ENCODE measurements around the gene SLC30A1.
"Not testable (repeated sequence)": the region's sequence is repeated elsewhere in the genome, so short reads cannot be mapped to it uniquely, and the experiment has no call there.

SLC30A1 gene
- total RNA-seq = 101 to 341 (median 202) reads per million in 18 experiments

- DNase-seq = peak; percentile 100
Observed at GRCh38 chr1:211578640-211579439, at the start of gene SLC30A1. TSS of gene SLC30A1 (minus strand) at chr1:211579161. CDS start at chr1:211578612, 549 bp downstream.

DNA sequence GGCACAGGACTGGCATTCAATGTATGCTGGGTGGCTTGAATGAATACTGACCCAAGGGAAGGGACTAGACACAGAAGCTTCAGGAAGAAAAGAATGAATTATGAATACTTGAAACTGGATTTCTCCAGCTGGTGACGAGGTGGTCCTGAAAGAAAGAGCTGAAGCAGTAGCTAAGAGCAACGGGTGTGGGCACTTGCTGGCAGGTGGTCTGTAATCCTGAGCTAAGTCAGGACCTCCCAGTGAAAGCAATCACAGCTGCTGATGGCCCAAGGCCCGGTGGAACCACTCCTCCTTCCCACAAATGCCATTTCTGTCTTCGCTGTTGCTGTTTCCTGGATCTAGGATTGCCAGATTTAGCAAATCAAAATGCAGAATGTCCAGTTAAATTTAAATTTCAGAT, 49.5 kb upstream of the SLC30A1 start:
- DNase-seq = no peak

- no peak for DNase-seq
Observed at GRCh38 chr1:211627259-211627658, 48.3 kb upstream of the SLC30A1 start.

DNA sequence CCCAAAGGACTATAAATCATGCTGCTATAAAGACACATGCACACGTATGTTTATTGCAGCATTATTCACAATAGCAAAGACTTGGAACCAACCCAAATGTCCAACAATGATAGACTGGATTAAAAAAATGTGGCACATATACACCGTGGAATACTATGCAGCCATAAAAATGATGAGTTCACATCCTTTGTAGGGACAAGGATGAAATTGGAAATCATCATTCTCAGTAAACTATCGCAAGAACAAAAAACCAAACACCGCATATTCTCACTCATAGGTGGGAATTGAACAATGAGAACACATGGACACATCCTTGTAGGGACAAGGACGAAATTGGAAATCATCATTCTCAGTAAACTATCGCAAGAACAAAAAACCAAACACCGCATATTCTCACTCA, 46.9 kb upstream of the SLC30A1 start:
- DNase-seq = not testable (repeated sequence)

GRCh38 chr1:211625040-211625439, 46.1 kb upstream of the SLC30A1 start:
- DNase-seq = peak; percentile 66 to 82

GRCh38 chr1:211623515-211623914, 44.6 kb upstream of the SLC30A1 start:
- no peak for DNase-seq

- no peak for DNase-seq
Observed at GRCh38 chr1:211621447-211622198, 42.7 kb upstream of the SLC30A1 start.

DNA sequence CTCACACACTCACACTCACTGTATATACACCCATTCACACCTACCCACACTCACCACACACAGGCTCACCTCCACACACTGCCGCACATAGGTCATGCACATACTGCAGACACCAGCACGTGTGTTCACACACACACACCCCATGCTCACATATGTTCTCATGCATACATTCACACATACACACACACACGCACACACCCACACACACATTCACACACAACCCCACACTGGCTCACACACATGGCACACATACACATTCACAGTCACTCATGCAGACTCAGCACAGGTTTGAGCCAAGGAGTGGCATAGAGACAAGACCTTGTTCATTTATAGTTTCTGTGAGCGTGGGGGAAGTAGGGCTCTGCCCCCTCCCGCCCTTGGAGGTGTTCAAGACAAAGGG, 41.1 kb upstream of the SLC30A1 start:
- DNase-seq = no peak

GRCh38 chr1:211619033-211619996, 40.4 kb upstream of the SLC30A1 start:
- peak in 1 of 2 donors; percentile 30 for DNase-seq

GRCh38 chr1:211616965-211617297, 38.0 kb upstream of the SLC30A1 start:
- DNase-seq = no peak

- DNase-seq = no peak
Observed at GRCh38 chr1:211616231-211616964, 37.4 kb upstream of the SLC30A1 start.

- no peak for DNase-seq
Observed at GRCh38 chr1:211614615-211615014, 35.7 kb upstream of the SLC30A1 start.

DNA sequence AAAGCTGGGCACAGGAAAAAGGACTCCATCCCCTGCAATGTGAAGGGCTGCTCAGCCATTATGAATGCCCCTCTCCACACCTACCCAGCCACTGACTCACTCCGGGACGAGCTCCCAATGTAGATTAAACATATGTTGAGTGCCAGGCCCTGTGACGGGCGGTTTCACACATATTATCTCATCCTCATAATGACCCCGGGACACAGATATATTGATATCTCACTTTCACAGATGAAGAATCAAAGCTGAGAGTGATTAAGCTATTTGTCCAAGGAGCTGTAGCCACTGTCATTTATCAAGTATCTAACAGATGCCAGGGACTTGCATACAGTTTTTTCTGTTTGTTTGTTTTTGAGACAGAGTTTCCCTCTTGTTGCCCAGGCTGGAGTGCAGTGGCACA, 35.0 kb upstream of the SLC30A1 start:
- DNase-seq = no peak

DNA sequence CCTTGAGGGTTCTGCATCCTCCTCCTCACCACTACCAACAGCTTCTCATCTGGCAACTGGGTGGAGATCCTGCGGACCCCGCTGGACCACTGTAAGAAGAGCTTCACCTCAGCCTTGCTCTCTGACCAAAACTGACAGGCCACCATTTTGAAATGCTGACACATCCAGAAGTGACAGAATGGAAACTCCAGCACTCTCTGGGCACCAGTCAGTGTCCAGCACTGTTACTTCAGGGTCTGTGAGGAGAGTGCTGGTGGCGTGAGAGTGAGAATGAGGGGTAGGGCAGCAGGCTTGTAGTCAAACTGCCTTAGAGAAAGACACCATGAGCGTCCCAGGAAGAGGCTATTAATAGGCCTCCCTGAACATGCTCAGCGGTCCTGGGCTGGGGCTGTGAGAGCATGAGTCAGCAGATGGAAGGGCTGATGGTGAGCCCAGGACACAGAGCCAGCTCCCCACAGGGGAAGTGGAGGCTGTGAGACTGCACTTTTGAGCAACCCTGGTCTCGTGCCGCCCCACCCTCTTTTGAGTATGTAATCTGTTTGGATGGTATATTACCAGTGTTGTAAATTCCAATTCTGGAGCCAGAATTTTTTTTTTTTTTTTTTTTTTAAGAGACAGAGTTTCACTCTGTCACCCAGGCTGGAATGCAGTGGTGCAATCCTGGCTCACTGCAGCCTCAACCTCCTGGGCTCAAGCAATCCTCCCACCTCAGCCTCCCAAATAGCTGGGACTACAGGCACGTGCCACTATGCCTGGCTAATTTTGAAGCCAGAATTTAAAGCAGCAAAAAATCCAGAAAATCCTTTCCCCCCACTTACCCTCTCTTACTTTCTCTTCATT, 34.4 kb upstream of the SLC30A1 start:
- DNase-seq = peak; percentile 96 to 98

DNA sequence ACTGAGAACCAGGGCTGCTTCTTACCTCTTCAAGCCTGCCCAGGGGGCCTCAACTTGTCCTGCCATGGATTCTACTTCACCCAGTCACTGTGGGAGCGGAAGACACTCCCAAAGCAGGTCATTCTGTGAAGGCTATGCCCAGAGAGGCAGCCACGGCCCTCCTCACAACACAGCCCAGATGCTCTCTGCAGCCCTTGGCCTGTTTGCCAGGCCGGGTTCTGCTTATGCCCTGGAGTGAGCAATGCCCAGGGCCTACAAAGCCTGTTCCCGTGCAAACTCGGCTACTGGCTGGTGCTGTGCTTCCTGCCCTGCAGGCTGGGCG, 33.8 kb upstream of the SLC30A1 start:
- peak in 1 of 2 donors; percentile 7 for DNase-seq

DNA sequence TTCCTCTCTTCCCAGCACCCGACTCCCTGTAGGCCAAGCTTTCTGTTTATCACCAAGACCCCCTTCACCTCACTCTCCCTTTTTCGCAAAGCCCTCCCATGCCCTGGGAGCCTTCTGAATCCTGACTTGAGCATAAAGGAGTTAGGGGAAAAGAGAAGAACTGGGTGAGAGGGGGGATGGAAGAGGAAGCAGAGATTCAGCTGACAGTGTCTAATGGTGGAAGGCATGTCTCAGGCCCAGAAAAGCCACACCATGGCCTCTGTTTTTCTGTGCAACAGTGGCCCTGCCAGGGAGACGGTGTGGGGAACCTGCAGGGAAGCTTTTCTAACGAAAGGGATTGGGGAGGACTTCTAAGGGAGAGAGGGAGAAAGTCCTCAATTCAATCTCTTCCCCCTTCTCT, 32.9 kb upstream of the SLC30A1 start:
- peak in 1 of 2 donors; percentile 30 for DNase-seq

GRCh38 chr1:211610779-211611556, 32.0 kb upstream of the SLC30A1 start:
- DNase-seq = peak; percentile 70 to 81

DNA sequence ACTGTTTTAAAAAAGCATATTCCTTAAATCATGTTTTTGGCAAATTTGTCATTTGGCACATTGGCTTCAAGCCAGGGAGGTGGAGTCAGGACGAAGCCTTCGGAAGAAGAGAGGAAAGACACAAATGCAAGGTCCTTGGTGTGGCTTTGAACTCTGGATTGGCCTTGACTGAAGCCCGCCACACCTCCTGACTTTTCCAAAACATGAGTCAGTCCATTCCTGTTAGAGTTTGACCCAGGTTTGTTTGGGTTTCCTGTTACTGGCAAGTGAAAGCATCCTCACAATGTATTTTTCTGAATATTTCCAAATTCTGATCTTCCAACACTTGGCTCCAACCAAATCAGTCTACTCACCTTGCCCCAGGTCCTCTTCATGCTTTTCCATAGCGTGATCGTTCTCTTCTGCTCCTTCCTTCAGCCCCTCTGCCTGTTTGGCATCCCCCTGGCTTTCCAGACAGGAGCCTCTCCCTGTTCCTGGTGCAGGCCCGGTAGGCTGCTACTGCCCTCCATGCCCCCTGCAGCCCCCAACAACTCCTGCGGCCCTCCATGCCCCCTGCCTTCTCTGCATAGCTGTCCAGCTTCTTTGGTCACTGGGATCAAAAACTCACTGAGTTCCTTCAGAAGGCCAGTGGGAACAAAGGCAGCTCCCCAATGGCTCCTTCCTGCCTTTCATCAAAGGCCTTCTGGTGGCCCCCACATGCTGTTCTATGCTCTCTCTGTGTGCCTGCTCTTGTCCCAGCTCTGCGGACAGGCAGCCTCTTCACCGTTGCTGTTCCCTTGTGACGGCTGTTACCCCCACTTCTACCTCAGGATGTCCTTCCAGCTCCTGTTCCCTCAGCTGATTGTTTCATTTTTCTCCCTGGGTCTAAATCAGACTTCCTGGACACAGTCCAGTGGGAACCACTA, 30.4 kb upstream of the SLC30A1 start:
- no peak for DNase-seq

DNA sequence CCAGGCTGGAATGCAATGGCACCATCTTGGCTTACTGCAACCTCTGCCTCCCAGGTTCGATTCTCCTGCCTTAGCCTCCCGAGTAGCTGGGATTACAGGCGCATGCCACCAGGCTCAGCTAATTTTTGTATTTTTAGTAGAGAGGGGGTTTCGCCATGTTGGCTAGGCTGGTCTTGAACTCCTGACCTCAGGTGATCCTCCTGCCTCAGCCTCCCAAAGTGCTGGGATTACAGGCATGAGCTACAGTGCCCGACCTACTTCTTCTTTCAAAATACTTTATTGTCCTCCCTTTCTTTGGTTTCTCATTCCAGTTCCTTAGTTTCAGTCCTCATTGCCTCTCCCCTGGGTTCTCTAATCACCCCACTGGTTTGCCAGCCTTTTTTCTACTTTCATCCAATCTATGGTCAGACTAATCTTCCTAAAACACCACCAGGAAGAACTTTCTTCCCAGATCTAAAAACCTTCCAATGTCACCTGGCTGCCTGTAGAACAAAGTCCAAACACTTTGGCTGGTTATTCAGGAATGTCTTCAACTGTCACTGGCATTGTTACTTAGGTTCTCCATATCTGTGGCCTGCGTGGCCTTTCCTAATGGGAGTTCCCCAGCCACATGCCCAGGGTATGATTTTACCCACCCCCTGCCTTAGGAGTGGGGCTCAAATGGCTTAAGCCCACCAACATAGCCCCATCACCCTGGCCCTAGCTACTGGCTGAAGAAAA, 29.0 kb upstream of the SLC30A1 start:
- no peak for DNase-seq

Measured in inflammatory macrophage (primary cell).